ENCODE results near the gene HMOX1.

- TF ChIP-seq CTCF (IDR thresholded peaks at IDR 0.05; ENCODE audit: low read depth, low read length, poor library complexity, severe bottlenecking) (no peak), EZH2phosphoT487 (IDR thresholded peaks at IDR 0.05; ENCODE audit: borderline replicate concordance, low read length) (no peak)
Observed at GRCh38 chr22:35344956-35345690, 35.8 kb upstream of the HMOX1 start.

Data from DOHH2 (cell line).